Ecto neural progenitor cell (in vitro differentiated cells): ENCODE results near the gene ERG28.
"Not testable (repeated sequence)": the region's sequence is repeated elsewhere in the genome, so short reads cannot be mapped to it uniquely, and the experiment has no call there.

Source experiments
- DNase-seq: peaks from one replicate; pipeline ENCODE4 v3.0.0-alpha.2; 2018; ENCODE audit warnings: low spot score

Gene ERG28, protein sequence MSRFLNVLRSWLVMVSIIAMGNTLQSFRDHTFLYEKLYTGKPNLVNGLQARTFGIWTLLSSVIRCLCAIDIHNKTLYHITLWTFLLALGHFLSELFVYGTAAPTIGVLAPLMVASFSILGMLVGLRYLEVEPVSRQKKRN

DNA sequence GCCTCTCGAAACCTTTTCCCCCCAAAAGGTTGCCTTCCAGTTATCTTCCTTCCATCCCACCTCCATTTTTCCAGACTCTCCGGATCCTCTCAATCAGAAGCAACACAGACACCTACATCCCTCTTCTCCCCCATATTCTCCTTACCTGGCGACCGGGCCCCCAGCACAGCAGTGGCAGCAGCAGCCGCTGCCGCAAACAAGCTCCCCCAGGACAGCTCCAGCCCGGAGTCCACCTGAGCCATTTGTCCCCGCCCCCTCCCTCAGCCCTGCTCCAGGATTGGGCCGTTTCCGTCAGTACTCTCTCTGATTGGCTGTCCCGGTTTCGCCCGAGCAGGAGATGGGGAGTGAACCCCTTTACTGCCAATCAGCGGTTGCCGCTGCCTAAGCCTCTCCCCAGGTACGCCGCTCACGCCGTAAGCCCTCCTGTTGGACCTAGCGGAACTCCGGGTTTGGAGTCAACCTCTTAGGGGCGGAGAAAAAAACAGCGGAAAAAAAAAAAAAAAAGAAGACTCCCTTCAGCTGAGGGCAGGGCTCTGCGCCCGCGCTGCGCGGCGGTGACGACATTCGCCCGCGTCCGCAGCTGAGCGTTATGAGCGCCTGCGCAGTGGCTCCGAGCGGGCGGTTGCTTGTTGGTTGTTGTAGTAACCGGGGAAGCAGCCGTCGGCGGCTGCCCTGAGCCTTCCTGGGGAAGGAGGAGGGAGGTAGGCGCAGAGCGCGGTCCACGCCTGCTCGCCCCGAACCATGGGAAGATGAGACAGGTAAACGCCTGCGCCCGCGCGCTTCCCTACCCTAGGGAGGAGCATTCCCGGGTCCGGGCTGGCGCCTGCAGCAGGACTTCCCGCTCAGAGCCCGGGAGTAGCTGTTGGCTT is at the start of gene ERG28, which contains the start of gene TTLL5:
TSS of gene ERG28 (minus strand) at position 247 of the 869 bp plus-strand sequence. CDS start 3,374 bp downstream, outside the sequence.
TSS of gene TTLL5 (plus strand) at position 617 of the 869 bp plus-strand sequence. CDS start 1,904 bp downstream, outside the sequence.
- peak; percentile 96 for DNase-seq

DNA sequence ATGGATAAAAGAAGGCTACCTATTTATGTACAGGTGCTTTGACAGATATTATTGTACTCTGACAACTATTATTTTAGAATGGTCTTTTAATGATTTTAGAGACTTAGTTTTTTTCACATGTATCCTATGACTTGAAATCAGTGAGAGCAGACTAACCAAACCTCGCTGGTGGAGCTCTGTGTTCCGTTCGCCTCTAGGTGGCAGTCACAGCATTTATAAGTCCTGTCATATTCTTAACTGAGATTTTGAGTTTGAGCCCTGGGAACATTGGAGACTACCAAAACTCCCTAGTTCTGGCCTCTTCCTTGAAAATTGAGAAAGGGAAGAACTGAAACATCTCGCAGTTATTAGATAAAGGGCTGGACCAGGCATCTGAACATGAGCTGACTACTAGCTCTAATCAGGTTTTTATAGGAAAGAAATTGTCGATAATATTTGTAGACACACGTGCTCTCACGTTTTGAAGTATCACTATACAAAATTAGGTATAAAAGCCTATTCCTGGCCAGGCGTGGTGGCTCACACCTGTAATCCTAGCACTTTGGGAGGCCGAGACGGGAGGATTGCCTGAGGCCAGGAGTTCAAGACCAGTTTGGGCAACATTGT is 48.6 kb upstream of the ERG28 start:
- peak; percentile 61 for DNase-seq

DNA sequence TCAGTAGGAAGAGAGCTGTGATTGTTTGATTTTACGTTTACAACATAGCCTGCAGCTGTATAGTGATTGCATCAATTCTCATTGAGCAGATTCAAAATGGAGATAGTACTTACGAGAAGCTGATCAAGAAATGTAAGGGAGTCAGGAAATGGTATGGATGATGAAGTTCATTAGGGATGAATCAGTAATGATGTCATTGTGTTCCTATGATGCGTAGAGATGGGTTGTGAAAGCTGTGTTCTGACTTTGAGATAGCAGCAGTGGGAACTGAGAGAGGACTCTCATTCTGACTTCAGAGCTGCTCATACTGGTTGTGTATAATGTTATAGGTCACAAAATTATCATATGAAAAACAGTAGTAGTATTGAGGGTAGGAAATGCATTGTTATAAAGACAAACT is 44.3 kb upstream of the ERG28 start:
- no peak for DNase-seq

DNA sequence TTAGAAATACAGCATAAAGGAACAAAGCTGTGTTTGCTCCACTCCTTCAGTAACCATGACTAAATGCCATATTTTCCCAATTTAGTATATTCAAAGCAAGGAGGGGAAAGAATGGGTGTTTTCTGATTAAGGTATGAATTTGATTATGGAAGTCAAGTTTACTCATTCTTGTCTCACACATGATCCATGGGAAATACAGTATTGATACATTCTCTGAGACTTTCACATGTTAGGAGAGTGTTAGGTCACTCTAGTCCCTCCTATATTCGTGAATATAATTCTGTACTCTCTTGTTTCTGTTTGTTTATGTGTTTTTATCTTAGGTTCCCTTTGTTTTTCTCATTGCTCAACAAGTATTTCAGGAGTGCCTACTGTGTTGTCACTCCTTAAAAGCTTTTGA is 42.8 kb upstream of the ERG28 start:
- no peak for DNase-seq

DNA sequence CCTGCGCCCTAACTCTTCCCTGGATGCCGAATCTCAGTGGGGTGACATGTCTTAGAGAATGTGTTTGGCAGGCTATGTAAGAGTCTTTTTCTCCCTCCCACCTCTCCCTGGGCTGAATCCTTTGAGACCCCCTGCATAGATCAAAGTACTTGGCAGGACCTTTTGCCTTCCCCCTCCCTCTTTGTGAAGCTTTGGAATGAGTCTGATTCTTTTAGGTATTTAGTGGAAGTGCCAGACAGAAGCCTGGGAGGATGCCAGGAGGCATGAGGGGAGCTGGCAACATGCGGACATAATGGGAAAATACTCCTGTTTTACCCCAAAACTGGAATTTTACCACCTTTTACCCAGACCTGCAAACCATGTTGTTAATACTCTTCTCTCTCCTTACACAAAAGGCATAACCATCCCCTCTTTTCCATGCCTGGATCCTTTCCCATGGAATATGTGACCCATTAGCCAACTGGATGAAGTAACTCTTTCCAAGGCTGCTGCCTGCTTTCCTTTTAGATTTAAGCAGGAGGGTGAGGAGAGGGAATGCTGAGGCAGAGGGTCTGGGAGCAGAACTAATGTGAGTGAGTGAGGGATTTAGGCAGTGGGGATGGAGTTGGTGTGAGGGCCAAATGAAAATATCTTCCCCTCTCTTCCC is 42.1 kb upstream of the ERG28 start:
- DNase-seq, result peak; percentile 47

DNA sequence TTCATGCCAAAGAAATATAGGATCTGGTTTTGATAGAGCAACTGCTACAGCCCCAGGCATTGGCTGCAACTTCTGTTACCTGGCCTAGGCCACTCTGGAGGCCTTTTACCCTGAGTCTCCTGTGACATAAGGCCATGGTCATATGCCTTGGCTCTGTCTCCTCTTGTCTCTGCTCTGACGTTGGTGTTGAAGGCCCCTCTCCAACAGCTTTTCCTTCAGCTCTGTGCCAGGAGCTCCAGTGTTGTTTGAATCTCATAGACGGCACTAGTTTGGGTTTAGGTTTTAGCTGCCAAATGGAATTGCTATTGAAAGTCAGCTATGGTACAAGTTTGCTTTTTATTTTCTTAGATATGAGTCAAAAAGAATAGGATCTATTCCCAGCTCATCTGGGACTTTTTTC is 41.4 kb upstream of the ERG28 start:
- DNase-seq, result no peak

DNA sequence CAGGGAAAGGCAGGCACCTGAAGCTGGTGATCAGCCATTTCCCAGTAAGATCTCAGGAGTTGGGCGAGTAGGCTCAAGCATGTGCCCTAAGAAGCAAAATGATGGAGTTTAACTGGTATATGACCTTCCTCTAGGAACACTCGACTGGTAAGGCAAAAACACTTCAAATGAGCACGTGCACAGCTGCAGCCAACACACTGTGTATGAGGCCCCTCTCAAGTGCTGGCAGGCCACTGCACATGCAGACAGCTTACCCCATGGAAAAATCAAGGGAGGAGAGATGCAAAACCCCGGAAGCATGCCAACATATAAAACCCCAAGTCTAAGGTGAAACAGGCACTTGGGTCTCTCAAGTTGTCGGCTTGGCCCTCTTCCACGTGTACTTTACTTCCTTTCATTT is 39.6 kb upstream of the ERG28 start:
- DNase-seq, result no peak

DNA sequence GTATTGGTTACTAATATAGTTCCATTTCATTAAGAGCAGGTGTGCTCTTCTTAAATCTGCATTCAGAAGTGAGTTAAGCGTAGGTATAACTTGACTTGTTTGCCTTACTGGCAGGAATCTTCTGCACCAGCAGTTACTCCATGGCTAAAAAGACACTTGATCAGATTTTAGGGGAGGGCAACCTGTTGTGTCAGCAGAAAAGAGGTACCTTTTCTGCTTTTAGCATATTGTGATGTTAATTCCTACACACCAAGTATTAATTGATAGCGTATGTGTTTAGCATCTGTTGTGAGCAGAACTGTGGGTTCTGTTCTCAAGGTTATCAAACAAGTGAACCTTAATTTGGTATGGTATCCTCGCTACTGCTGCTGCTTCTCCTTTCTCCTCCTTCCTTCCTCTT is 38.7 kb upstream of the ERG28 start:
- no peak for DNase-seq

DNA sequence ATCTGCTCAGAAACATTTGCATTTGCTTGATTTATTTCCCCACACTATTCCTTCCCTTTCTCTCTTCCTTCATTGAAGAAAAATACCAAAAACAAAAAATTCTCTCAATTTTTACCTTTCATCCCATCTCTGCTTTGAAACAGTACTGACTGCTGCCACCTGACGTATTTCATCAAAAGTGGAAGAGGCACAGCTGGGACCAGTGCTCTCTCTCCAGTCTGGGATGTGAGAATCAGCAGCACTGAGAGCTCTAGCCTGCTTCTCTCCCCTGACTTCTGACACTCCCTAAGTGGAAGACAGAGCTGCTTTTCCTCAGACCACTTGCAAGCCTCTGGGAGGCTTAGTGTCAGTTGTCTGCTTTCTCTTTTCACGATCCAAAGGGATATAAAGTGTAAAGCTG is 37.2 kb upstream of the ERG28 start:
- no peak for DNase-seq

DNA sequence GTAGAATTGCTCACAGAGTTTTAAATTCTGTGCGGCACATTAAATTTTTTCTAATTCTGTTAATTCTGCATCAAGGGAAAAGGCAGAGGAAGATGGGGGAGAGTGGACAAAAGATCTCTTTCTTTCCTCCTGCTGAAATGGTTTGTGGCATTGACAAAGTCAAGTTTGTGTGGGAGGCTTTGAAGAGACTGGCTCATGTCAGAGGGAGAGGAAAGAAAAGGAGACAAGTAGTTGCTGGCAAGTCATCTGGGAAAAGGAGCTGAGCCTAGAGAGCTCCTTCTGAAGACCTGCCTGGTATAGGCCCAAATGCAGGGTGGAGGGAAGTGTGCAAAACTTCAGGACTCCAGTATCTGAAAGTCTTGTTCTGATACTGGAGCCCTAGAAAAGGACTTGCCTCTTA is 36.7 kb upstream of the ERG28 start:
- no peak for DNase-seq

DNA sequence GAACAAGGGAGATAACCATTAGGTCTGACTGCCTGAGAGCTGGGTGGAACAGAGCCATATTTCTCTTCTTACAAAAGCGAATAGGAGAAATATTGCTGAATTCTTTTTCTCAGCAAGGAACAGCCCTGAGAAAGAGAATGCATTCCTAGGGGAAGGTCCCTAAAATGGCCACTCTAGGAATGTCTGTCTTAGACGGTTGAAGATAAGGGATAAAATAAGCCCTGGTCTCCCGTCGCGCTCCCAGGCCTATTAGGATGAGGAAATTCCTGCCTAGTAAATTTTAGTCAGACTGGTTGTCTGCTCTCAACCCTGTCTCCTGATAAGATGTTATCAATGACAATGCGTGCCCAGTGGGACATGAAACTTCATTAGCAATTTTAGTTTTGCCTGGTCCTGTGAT is 34.3 kb upstream of the ERG28 start:
- not testable (repeated sequence) for DNase-seq

DNA sequence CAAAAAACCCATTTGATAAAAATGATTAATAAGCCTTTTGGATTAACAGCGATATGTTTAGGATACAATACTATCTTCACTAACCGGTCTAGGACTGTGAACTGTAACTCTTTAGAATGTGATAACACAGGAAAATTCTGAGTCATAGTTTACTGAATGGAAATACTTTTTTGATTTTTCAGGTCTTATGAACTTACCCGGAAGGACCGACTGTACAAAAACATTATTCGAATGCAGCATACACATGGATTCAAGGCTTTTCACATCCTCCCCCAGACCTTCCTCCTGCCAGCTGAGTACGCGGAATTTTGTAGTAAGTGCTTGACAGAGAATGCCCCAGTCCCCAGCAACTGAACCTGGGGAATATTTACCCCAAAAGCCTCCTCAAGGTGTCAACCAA is 29.3 kb upstream of the ERG28 start:
- DNase-seq, result no peak

DNA sequence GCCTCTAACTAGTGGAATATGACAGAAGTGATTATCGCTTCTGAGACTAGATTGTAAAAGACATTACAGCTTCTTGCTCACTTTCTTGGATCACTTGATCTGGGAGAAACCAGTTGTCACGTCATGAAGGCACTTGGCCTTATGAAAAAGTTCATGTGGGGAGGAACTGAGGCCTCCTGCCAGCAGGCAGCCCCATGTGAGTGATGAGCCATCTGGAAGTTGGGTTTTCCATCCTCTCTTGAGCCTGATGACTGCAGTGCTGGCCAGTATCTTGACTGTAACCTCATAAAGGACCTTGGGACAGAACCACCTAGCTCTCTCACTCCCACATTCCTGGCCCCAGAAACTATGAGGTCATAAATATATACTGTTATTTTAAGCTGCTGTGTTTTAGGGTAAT is 28.3 kb upstream of the ERG28 start:
- no peak for DNase-seq

DNA sequence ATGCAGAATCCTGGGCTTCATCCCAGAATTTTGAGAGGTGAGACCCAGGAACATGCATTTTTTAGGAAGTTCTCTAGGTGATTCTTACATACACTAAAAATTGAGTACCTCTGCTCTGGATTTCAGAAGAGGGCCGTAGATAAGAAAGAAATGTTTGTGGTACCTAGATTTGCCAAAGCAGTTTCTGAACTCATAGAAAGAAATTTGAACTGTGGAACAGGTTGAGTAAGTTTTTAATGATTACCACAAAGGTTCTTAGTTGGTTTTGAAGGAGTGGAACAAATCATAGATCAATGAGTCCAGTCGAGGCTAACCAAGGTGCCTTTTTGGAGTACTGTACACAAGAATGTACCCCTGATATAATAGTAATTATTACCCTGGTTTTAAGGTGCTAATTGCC is 25.2 kb upstream of the ERG28 start:
- no peak for DNase-seq

DNA sequence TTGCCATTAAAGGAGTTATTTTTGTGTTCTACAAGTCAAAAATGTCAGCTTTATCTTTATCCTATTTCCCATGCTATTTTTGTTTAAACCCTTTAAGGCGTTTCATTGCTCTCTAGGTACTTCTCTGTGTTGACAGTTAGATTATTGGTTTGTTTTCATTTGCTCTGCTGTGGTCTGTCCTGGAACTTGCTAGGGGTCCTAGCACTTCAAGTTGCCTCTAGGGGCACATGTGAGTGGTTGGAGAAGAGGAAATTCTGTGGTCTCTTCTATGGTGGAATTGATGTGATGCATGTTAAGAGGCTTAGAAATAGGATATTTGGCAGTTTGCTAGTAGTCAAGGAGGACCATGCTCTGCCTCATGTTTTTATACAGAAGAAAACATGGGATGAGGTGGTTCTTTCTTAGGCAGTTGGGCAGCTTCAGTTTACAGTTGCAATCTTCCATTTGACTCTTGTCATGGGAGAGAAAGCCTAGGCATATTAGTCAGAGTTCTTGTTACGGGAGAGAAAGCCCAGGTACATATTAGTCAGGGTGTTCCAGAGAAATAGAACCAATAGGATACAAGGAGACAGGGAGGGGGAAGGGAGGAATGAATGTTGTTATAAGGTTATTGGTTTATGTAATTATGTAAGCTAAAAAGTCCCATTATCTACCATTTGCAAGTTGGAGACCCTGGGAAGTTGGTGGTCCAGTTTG is 14.7 kb upstream of the ERG28 start:
- no peak for DNase-seq

DNA sequence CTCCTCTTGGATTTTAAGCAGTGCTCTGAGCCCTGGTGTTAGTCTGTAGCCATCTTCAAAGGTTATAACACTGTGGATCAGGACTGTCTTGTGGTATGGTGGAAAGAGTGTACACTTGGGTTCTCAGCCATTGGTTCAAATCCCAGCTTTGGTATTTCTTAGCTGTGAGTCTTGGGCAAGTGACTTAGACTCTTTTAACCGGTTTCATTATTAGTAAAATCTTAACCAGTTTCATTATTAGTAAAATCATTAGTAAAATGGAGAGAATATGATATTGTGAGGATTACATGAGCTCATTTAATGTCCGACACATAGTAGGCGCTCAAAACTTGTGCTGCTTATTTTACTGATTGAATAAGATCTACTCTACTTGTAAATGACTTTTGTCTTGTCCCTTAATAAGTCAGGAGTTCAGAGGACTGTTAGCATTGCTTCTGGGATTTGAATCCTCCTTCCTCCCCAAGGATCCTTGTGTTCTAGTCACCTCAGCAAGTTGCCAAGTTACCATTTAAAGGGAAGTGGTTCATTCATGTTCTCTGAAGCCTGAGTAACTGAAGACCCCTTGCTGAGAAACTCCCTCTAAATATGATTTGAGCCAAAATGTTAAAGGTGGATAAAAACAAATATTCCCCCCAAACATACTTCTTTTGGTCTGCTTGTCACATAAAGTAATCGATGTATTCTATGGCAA is 12.8 kb upstream of the ERG28 start:
- no peak for DNase-seq

DNA sequence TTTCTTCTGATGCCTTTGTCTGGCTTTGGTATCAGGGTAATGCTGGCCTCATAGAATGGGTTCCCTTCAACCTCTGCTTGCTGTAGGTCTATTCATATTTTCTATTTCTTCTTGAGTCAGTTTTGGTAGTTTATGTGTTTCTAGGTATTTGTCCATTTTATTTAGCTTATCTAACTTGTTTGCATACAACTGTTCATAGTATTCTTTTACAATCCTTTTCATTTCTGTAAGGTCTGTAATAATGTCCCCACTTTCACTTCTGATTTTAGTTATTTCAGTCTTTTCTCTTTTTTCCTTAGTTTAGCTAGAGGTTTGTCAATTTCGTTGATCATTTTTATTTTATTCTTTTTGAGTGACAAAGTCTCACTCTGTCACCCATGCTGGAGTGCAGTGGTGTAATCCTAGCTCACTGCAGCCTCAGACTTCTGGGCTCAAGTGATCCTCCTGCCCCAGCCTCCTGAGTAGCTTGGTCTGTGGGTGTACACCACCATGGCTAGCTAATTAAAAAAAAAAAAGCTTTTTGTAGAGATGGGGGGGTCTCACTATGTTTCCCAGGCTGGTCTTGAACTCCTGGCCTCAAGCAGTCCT is 12.0 kb upstream of the ERG28 start:
- no peak for DNase-seq

DNA sequence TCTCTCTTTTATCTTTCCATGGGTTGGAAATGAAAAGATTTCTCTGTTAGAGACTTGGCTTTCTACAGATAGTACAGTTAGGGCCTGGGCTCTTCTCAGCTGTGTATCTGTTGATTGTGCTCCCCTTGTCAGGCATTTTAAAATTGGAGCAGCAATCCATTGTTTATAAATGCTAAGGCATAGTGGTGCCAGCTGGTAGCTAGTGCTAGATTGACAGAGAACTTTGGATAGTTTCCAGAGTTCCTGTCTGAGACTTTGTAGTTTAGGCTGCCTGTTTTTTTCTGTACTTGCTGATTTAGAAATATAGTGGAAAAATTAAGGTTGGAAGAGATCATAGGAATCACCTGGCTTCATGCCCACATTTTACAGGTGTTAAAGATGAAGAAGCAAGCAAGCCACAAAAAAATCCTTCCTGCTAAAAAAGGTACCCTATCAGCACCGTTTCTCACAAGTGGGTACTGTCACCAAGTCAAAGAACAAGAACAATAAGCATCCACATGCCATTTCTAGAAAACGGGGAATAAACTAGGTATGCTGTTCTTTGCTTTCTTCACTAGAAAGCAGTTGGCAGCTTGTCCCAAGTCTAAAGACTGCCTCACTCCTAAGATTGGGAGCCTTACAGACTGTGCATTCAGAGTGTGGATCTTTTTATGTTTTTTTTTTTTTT is 6.6 kb upstream of the ERG28 start:
- no peak for DNase-seq

DNA sequence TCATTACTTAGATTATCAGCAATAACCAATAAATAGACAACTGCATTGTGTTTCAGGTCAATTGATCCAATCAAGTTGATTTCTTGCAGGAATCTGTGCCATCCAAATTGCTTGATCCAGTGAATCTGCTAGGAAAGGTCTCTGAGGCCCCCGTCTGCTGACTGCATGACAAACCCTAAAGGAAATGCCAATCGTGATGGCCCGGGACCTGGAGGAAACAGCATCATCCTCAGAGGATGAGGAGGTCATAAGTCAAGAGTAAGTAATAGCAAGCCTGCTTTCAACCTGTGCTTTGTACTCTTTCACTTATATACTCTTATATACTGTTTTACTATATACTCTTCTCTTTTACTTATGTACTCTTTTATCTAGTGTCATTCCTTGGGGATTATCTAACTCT is 2.3 kb upstream of the ERG28 start:
- DNase-seq, result no peak

DNA sequence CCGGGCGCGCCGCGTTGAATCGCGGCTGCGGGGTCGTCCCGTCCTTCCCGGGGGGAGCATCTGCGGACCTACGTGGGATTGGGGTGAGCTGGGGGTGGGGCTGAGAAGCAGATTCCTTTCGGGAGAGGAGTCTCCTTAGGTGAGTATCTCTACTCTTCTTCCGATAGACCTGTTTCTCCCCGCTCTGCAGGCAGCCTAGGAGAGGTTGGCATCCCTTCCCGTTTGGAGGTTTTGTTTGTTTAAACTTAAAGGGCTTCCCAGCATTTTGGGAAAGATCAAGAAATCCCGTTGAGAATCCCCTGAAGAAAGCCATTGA is 781 bp upstream of the ERG28 start:
- no peak for DNase-seq

DNA sequence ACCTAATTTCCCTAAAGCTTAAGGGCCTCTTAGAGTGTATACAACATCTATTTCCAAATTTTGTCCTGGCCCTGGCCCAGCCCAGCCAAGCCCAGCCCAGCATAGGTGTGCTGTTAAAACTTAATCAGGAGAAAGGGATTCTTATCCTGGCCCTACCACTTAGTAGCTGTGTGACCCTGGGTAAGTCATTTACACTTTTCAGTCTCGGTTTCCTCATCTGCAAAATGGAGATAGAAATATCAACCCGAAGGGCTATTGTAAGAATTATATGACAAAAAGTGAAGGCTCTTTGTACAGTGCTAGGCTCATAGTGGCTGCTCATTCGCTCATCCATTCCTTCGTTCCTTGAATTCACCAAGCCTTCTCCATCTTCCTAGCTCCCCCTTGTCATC is 442 bp downstream of the ERG28 start:
- no peak for DNase-seq
